ENCODE results near the gene HMCN2. TPM values are rescaled to one million over a fixed set of nuclear protein-coding genes. Genes with fewer than 3 reads are reported as not detected.
A peak's percentile ranks its signal among the peaks of the same experiment; 100 is the strongest.

Gene HMCN2, protein sequence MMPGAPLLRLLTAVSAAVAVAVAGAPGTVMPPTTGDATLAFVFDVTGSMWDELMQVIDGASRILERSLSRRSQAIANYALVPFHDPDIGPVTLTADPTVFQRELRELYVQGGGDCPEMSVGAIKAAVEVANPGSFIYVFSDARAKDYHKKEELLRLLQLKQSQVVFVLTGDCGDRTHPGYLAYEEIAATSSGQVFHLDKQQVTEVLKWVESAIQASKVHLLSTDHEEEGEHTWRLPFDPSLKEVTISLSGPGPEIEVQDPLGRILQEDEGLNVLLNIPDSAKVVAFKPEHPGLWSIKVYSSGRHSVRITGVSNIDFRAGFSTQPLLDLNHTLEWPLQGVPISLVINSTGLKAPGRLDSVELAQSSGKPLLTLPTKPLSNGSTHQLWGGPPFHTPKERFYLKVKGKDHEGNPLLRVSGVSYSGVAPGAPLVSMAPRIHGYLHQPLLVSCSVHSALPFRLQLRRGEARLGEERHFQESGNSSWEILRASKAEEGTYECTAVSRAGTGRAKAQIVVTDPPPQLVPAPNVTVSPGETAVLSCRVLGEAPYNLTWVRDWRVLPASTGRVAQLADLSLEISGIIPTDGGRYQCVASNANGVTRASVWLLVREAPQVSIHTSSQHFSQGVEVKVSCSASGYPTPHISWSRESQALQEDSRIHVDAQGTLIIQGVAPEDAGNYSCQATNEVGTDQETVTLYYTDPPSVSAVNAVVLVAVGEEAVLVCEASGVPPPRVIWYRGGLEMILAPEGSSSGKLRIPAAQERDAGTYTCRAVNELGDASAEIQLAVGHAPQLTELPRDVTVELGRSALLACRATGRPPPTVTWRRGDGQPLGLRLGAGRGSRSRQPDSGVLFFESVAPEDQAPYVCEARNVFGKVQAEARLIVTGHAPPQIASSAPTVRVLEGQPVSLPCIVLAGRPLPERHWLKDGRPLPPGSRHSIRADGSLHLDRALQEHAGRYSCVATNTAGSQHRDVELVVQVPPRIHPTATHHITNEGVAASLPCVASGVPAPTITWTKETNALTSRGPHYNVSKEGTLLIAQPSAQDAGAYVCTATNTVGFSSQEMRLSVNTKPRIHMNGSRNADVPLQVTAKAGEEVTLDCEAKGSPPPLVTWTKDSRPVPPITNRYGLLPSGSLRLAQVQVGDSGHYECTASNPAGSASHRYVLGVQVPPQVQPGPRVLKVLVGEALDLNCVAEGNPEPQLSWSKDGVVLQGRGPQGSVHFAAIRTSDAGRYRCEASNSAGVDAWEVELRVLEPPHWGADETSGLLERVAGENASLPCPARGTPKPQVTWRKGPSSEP (N-terminal part only)
- polyA plus RNA-seq (2013, experiment 1 of 2; ENCODE audit: insufficient read length): 0.05 TPM
- 0.46 TPM for polyA plus RNA-seq (2013, experiment 2 of 2; ENCODE audit: insufficient read length)

DNA sequence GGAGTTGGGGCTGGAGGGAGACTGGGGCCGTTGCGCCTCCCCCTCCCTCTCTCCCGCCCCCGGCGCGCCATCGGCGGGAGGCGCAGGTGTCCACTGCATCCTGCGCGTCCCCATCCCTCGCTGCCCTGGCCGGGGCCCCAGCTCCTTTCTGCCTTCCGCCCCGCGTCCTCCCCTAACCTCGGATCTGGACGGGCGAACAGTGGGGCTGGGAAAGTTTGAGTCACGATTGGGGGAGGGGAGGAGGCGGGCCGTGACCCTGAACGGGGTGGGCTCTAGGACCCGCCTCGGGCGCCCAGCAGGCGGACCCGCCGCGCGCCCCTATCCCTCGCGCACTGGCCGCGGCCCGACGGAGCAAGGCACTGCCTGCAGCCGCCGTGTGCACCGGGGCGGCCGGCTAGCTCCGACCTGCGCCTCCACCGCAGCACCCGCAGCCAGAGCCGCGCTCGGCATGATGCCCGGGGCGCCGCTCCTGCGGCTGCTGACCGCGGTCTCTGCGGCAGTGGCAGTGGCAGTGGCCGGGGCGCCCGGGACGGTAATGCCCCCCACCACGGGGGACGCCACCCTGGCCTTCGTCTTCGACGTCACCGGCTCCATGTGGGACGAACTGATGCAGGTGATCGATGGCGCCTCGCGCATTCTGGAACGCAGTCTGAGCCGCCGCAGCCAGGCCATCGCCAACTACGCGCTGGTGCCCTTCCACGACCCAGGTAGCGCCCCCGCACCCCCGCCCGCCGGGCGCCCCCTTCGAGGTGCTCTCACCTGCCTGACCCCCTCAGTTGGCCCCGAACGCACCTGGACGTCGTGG, at the start of gene HMCN2:
TSS of gene HMCN2 (plus strand) at position 330 of the 805 bp plus-strand sequence. CDS start at position 449, 119 bp downstream.
- no peak for DNase-seq

GRCh38 chr9:130217838-130218237, 47.7 kb upstream of the HMCN2 start:
- no peak for DNase-seq

DNA sequence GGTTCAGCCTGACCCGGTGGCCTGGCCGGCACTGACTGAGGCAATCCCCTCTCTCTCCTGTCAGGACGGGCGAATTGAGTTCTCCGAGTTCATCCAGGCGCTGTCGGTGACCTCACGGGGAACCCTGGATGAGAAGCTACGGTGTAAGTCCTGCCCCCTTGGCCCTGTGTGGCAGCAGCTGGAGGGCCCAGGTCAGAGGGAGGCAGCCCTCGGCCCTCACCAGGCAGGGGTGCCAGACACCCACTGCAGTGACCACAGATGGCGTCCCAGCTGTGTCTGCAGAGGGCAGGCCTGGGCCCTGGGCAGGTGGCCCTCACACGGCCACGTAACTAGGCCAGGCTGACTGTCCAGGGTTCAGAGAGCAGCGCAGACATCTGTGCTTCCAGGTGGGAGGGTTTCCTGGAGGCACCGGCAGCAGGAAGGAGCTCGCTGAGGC, 45.9 kb upstream of the HMCN2 start:
- DNase-seq: no peak

DNA sequence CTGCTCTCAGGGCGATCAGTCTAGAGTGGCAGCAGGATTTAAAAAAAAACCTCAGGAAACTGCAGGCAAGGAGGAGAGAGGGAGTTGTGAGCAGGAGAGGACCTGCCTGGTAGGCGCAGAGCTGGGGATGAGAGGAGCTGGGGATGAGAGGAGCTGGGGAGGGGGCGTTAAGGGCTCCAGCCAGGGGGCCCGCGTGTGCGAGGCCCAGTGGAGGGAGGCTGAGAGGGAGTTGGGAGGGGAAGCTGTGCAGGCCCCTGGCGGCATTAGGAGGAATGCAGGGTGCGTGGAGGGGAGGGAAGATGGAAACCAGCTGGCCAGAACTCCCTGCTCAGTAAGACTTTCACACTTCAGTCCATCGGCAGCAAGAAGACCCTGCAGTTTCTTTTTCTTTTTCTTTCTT, 45.2 kb upstream of the HMCN2 start:
- DNase-seq: peak; percentile 51

DNA sequence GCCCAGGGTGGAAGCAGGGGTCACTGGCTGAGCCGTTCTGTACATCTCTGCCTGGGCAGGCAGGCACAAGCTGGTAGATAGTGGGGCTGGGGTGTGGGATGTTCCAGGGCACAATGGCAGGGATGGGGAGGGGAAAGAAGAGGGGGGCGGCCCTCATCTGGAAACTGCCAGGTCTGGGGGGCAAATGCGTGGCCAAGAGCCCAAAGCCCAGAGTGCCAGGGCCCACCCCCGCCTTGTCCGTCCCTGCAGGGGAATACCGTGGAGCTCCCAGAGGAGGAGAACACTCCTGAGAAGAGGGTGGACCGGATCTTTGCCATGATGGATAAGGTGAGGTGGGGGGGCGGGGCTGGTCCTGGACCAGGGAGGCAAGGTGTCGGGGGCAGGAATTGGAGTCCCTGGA, 42.7 kb upstream of the HMCN2 start:
- DNase-seq: no peak

DNA sequence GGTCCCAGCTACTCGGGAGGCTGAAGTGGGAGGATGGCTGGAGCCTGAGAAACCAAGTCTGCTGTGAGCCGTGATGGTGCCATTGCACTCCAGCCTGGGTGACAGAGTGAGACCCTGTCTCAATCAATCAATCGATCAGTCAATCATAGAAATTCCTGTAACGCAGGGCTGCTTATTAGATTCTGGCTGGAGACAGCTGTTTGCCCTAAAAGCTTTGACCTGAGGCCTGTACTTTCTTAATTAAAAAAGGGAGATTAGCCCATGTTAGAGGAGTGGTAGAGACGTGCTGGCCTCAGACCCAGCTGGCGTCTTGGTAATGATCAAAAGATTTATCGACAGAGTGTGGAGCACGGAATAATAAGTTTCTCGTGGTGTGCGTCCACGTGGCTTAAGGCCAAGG, 40.5 kb upstream of the HMCN2 start:
- DNase-seq: no peak

GRCh38 chr9:130225586-130225985, 40.0 kb upstream of the HMCN2 start:
- no peak for DNase-seq

- no peak for DNase-seq
Observed at GRCh38 chr9:130226112-130226511, 39.4 kb upstream of the HMCN2 start.

DNA sequence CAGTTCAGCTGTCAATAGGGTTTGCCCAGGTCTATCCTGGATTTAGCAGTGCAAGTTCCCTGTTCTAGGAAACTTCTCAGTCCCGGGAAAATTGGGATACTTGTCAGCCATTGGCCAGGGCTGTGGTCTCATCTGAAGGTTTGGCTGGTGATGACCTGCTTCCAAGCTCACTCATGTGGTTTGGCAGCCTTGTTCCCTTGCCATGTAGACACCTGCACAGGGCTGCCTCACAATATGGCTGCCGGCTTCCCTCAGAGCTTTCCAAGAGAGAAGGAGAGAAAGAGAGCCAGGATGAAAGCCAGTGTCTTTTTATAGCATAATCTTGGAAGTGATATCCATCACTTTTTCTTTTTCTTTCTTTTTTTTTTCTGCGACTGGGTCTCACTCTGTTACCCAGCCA, 37.7 kb upstream of the HMCN2 start:
- DNase-seq: no peak

- no peak for DNase-seq
Observed at GRCh38 chr9:130229759-130230158, 35.8 kb upstream of the HMCN2 start.

DNA sequence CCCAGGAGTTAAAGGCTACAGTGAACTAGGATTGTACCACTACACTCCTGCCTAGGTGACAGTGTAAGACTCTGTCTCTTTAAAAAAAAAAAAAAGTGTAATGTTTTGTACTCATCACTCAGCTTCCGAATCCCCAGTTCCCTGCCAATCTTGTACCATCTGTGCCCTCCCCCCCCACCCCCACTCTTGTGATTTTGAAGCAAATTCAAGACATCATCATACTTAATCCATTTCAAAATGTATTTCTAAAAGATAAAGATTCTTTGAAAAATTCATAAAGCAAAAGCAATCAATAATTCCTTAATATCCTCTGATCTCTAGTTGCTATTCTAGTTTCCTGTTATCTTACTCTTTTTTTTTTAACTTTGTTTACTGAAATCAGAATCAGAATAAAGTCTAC, 34.9 kb upstream of the HMCN2 start:
- DNase-seq: no peak

DNA sequence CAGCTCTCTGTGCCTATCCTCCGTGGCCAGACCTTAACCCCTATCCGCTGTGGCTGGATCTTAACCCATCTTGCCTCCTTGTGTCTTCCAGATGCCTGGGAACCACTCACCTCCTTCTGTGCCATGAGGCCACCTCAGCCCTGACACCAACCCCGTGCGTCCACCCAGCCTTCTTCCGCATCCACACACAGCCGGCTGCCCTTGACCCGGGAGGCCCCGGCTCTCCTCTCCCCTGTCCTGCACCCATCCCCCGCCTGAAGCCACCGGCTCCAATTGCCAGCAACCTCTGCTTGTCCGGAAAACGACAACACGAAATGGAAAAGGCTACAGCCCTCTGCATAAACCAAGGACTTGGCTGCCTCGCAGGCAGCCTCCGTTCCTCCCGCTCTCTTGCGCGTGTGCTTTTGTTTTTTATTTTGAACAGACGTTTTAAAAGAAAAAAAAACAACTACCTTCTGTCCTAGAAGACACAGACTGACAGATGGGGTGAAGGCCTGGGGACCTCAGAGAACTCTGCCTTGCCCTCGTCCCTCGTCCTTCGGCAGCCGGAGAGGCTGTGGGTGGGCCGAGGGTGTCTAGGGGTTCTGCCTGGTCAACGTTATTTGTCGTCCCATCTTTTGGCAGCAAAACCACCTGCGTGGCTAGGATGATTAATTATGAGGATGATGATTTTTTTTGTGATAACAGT, 32.5 kb upstream of the HMCN2 start:
- no peak for DNase-seq

GRCh38 chr9:130233587-130233945, 32.0 kb upstream of the HMCN2 start:
- no peak for DNase-seq

GRCh38 chr9:130234340-130235260, 31.0 kb upstream of the HMCN2 start:
- DNase-seq: no peak

- peak; percentile 66 for DNase-seq
Observed at GRCh38 chr9:130235558-130236435, 29.8 kb upstream of the HMCN2 start.

GRCh38 chr9:130236436-130236985, 29.0 kb upstream of the HMCN2 start:
- DNase-seq: no peak

DNA sequence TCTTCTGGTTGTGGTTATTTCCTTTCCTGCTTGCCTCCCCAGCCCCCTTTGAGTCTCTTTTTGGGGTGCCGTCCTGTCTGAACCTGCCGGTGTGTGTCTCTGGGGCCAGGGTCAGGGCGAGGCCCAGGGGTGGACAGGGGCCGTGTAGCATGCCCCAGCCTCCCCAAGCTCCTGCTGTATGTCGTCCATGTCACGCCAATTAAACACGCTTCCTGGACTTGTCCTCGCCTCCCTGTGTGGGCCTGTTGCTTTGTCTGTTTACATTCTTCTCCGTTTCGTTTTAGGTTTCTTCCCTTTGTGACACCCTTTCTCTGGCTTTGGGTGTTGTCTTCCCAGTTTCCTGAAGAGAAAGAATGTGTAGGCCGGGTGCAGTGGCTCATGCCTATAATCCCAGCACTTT, 28.5 kb upstream of the HMCN2 start:
- DNase-seq: peak; percentile 71

GRCh38 chr9:130237763-130238524, 27.6 kb upstream of the HMCN2 start:
- no peak for DNase-seq
